Liver (tissue), 9 donors: ENCODE measurements around the gene EXT2. TPM values are rescaled to one million over a fixed set of nuclear protein-coding genes. Genes with fewer than 3 reads are reported as not detected.

ENCODE experiments used
- DNase-seq: peaks from one replicate; pipeline ENCODE4 v3.0.0-alpha.2; 2017; ENCODE audit warnings: low spot score
- H3K27ac ChIP-seq, 2 donors: one replicate each; pipeline ENCODE4 v1.7.0; 2013; ENCODE audit warnings: inconsistent platforms in 2 of 2, low read length in 2 of 2, control low read depth in 1 of 2, low read depth in 1 of 2, mild to moderate bottlenecking in 1 of 2
- H3K27me3 ChIP-seq, 4 donors: one replicate each; pipeline versions ENCODE4 v1.6.1 to v1.7.0; 2013; ENCODE audit warnings: low read length in 3 of 4, inconsistent platforms in 1 of 4, mild to moderate bottlenecking in 1 of 4, moderate library complexity in 1 of 4; ENCODE audit not compliant: control insufficient read depth in 4 of 4, insufficient read depth in 4 of 4
- H3K36me3 ChIP-seq, 4 donors: one replicate each; pipeline versions ENCODE4 v1.6.1 to v1.7.0; 2013; ENCODE audit warnings: low read length in 3 of 4, mild to moderate bottlenecking in 3 of 4, low read depth in 1 of 4, moderate library complexity in 1 of 4; ENCODE audit not compliant: control insufficient read depth in 4 of 4, insufficient read depth in 3 of 4
- H3K4me1 ChIP-seq, 4 donors: one replicate each; pipeline versions ENCODE4 v1.6.1 to v1.7.0; 2013; ENCODE audit warnings: low read length in 3 of 4, mild to moderate bottlenecking in 3 of 4, moderate library complexity in 1 of 4; ENCODE audit not compliant: control insufficient read depth in 4 of 4, insufficient read depth in 4 of 4
- H3K4me3 ChIP-seq, 3 donors: one replicate each; pipeline versions ENCODE4 v1.6.1 to v1.7.0; 2013; ENCODE audit warnings: low read length in 3 of 3, control low read depth in 1 of 3, low read depth in 1 of 3, mild to moderate bottlenecking in 1 of 3
- H3K9ac ChIP-seq, 2 donors: one replicate each; pipeline ENCODE4 v1.7.0; 2013; ENCODE audit warnings: low read length in 2 of 2, mild to moderate bottlenecking in 2 of 2, moderate library complexity in 2 of 2, control low read depth in 1 of 2, low read depth in 1 of 2
- H3K9me3 ChIP-seq, 4 donors: one replicate each; pipeline versions ENCODE4 v1.6.1 to v1.7.0; 2013; ENCODE audit warnings: low read length in 3 of 4; ENCODE audit not compliant: control insufficient read depth in 4 of 4
- ATF3 ChIP-seq: IDR thresholded peaks from 2 replicates; pipeline ENCODE4 v1.6.1; 2016; ENCODE audit warnings: antibody characterized with exemption
- CTCF ChIP-seq: fragments of 150-350 bp; IDR thresholded peaks from 2 replicates; pipeline ENCODE4 v1.5.1; 2017; ENCODE audit warnings: improper control_type of control experiment, low read depth, low read length; ENCODE audit not compliant: missing input control
- EGR1 ChIP-seq, 2 donors: IDR thresholded peaks; 2 replicates each; pipeline ENCODE4 v1.6.1; 2016 to 2018; ENCODE audit warnings: antibody characterized with exemption in 2 of 2, low read depth in 2 of 2
- FOXA1 ChIP-seq: IDR thresholded peaks from 2 replicates; pipeline ENCODE4 v1.6.1; 2016; ENCODE audit warnings: antibody characterized with exemption
- FOXA2 ChIP-seq: IDR thresholded peaks from 2 replicates; pipeline ENCODE4 v1.6.1; 2016; ENCODE audit warnings: antibody characterized with exemption
- GABPA ChIP-seq, 2 donors: IDR thresholded peaks in 1 of 2; conservative IDR thresholded peaks in 1 of 2; 2 replicates each; pipeline ENCODE4 v1.6.1; 2016; ENCODE audit warnings: antibody characterized with exemption in 2 of 2, mild to moderate bottlenecking in 1 of 2, moderate library complexity in 1 of 2
- HNF4A ChIP-seq, 2 donors: conservative IDR thresholded peaks; 2 replicates each; pipeline ENCODE4 v1.6.1; 2016; ENCODE audit warnings: antibody characterized with exemption in 2 of 2, mild to moderate bottlenecking in 2 of 2
- HNF4G ChIP-seq: IDR thresholded peaks from 2 replicates; pipeline ENCODE4 v1.6.1; 2016; ENCODE audit warnings: antibody characterized with exemption
- JUND ChIP-seq, 2 donors: IDR thresholded peaks; 2 replicates each; pipeline ENCODE4 v1.6.1; 2016; ENCODE audit warnings: antibody characterized with exemption in 2 of 2
- MAX ChIP-seq: IDR thresholded peaks from 2 replicates; pipeline ENCODE4 v1.6.1; 2016; ENCODE audit warnings: antibody characterized with exemption
- RAD21 ChIP-seq, 2 donors: IDR thresholded peaks; 2 replicates each; pipeline ENCODE4 v1.6.1; 2016; ENCODE audit warnings: antibody characterized with exemption in 2 of 2, mild to moderate bottlenecking in 2 of 2
- REST ChIP-seq: IDR thresholded peaks from 2 replicates; pipeline ENCODE4 v1.6.1; 2016; ENCODE audit warnings: antibody characterized with exemption, mild to moderate bottlenecking
- RXRA ChIP-seq, 2 donors: IDR thresholded peaks; 2 replicates each; pipeline ENCODE4 v1.6.1; 2017 to 2018; ENCODE audit warnings: antibody characterized with exemption in 2 of 2, mild to moderate bottlenecking in 1 of 2
- SP1 ChIP-seq: IDR thresholded peaks from 2 replicates; pipeline ENCODE4 v1.6.1; 2018; ENCODE audit warnings: antibody characterized with exemption, mild to moderate bottlenecking
- TAF1 ChIP-seq: conservative IDR thresholded peaks from 2 replicates; pipeline ENCODE4 v1.6.1; 2016; ENCODE audit warnings: antibody characterized with exemption, mild to moderate bottlenecking
- YY1 ChIP-seq: IDR thresholded peaks from 2 replicates; pipeline ENCODE4 v1.6.1; 2016; ENCODE audit warnings: antibody characterized with exemption, mild to moderate bottlenecking
- ZBTB33 ChIP-seq: IDR thresholded peaks from 2 replicates; pipeline ENCODE4 v1.6.1; 2016; ENCODE audit warnings: antibody characterized with exemption
- WGBS: extraction: QIAGEN DNeasy Blood & Tissue Kit; methylation state at CpG from one replicate; pipeline ENCODE4 v1.1.7; 2013; 5-methylcytosine and 5-hydroxymethylcytosine counted together
- polyA plus RNA-seq, 2 donors: library from polyadenylated mRNA; stranded (reverse) in 1 of 2; unstranded in 1 of 2; fragments of 200-250 nt in 1 of 2; fragments of >200 nt in 1 of 2; fragmentation: Nextera tagmentation in 1 of 2; extraction: Ambion mirVana in 1 of 2; gene quantifications; one replicate each; pipeline versions ENCODE4 v1.2.1 to v1.2.3, GENCODE V29; 2013 to 2015
- total RNA-seq, 2 donors: library from RNA; depleted of rRNA; stranded (reverse); fragments of >200 nt; gene quantifications; one replicate each; pipeline ENCODE4 v1.2.3, GENCODE V29; 2014
- donor health status: healthy.
- donor health status: healthy.
- donor health status: healthy.
- donor health status: healthy.
- donor health status: healthy.

Gene EXT2
- total and polyA plus RNA-seq, 4 donors: 8.4 to 36.1 (median 29.8) TPM

- H3K4me3 ChIP-seq: no peak overlapping the region
- WGBS: 90% methylated on average over 4 of the region's 4 CpGs
- no peaks in the 10 kb centered on the region for H3K9me3 ChIP-seq
- peaks cover 0 to 3% (median 0%) of the 10 kb centered on the region in 4 donors for H3K4me1 ChIP-seq
- no peaks in the 10 kb centered on the region for H3K27me3 ChIP-seq
- H3K27ac ChIP-seq: no peak overlapping the region
- TF ChIP-seq CTCF (no peak), SP1 (no peak), YY1 (no peak), MAX (no peak), HNF4A (conservative IDR thresholded peaks at IDR 0.05) (no peak), HNF4G (no peak), FOXA1 (no peak)
- H3K9ac ChIP-seq: no peak overlapping the region
- DNase-seq: no peak
- peaks cover 3 to 38% (median 28%) of the 10 kb centered on the region in 4 donors for H3K36me3 ChIP-seq
Measured at GRCh38 chr11:44125598-44125997, 30.1 kb downstream of the EXT2 start.

GRCh38 chr11:44126304-44126703, 30.8 kb downstream of the EXT2 start:
- Histone ChIP-seq H3K9ac (no peak overlapping the region), H3K27me3 (no peaks in the 10 kb centered on the region), H3K27ac (no peak overlapping the region), H3K4me1 (peaks cover 0 to 3% (median 0%) of the 10 kb centered on the region in 4 donors), H3K9me3 (no peaks in the 10 kb centered on the region), H3K36me3 (peaks cover 6 to 43% (median 30%) of the 10 kb centered on the region in 4 donors), H3K4me3 (no peak overlapping the region)
- TF ChIP-seq ZBTB33 (no peak), RAD21 (IDR thresholded peaks at IDR 0.05) (no peak), YY1 (no peak), JUND (IDR thresholded peaks at IDR 0.05) (no peak), HNF4A (conservative IDR thresholded peaks at IDR 0.05) (no peak), FOXA1 (no peak), HNF4G (no peak), EGR1 (IDR thresholded peaks at IDR 0.05; ENCODE audit: low read depth in 2 of 2) (no peak), FOXA2 (no peak)
- no peak for DNase-seq
- WGBS: 94% methylated on average over 2 of the region's 2 CpGs

GRCh38 chr11:44127130-44127529, 31.7 kb downstream of the EXT2 start:
- H3K27ac ChIP-seq: no peak overlapping the region
- no peak overlapping the region for H3K9ac ChIP-seq
- H3K36me3 ChIP-seq: peaks cover 6 to 43% (median 27%) of the 10 kb centered on the region in 4 donors
- 95% methylated on average over 8 of the region's 8 CpGs for WGBS
- no peaks in the 10 kb centered on the region for H3K9me3 ChIP-seq
- no peak overlapping the region for H3K4me3 ChIP-seq
- H3K4me1 ChIP-seq: peaks cover 0 to 3% (median 0%) of the 10 kb centered on the region in 4 donors
- no peaks in the 10 kb centered on the region for H3K27me3 ChIP-seq
- no peak for DNase-seq
- no peak for TF ChIP-seq ATF3
- TF ChIP-seq HNF4A (conservative IDR thresholded peaks at IDR 0.05): no peak
- TF ChIP-seq MAX: no peak
- no peak for TF ChIP-seq CTCF
- no peak for TF ChIP-seq GABPA (IDR thresholded peaks at IDR 0.05 in 1 of 2, conservative IDR thresholded peaks at IDR 0.05 in 1 of 2)
- TF ChIP-seq HNF4G: no peak
- no peak for TF ChIP-seq JUND (IDR thresholded peaks at IDR 0.05)
- TF ChIP-seq RAD21 (IDR thresholded peaks at IDR 0.05): no peak
- TF ChIP-seq TAF1: no peak
- no peak for TF ChIP-seq REST
- TF ChIP-seq SP1: no peak
- no peak for TF ChIP-seq RXRA (IDR thresholded peaks at IDR 0.05)
- TF ChIP-seq EGR1 (IDR thresholded peaks at IDR 0.05; ENCODE audit: low read depth in 2 of 2): no peak
